HL-60 (cell line): ENCODE measurements around the gene ESR1.
"Not testable (repeated sequence)": the region's sequence is repeated elsewhere in the genome, so short reads cannot be mapped to it uniquely, and the experiment has no call there.

Experiments
- CTCF ChIP-seq: IDR thresholded peaks from one replicate; pipeline ENCODE4 v1.5.1; 2011; ENCODE audit warnings: low read length, control low read depth, inconsistent platforms; ENCODE audit not compliant: insufficient read depth
- POLR2AphosphoS5 ChIP-seq: IDR thresholded peaks from 2 replicates; pipeline ENCODE4 v1.6.1; 2012; ENCODE audit warnings: low read depth
- REST ChIP-seq: IDR thresholded peaks from 2 replicates; pipeline ENCODE4 v1.6.1; 2012; ENCODE audit warnings: low read depth; ENCODE audit not compliant: insufficient replicate concordance
- SPI1 ChIP-seq: IDR thresholded peaks from 2 replicates; pipeline ENCODE4 v1.6.1; 2012; ENCODE audit warnings: low read depth, mild to moderate bottlenecking, borderline replicate concordance

GRCh38 chr6:151964412-151964811, 156.9 kb downstream of the ESR1 start:
- not testable (repeated sequence) for TF ChIP-seq REST, CTCF, POLR2AphosphoS5, SPI1
